ENCODE results near the gene HVCN1.

HVCN1 gene

GRCh38 chr12:110698171-110698902, 9.4 kb upstream of the HVCN1 start:
- DNase-seq, result no peak

GRCh38 chr12:110697236-110697635, 8.3 kb upstream of the HVCN1 start:
- no peak for DNase-seq

- no peak for DNase-seq
Measured at GRCh38 chr12:110696283-110696682, 7.4 kb upstream of the HVCN1 start.

GRCh38 chr12:110694330-110694901, 5.5 kb upstream of the HVCN1 start:
- no peak for DNase-seq

GRCh38 chr12:110693731-110694130, 4.8 kb upstream of the HVCN1 start:
- no peak for DNase-seq

- no peak for DNase-seq
Measured at GRCh38 chr12:110690127-110690430, 1.2 kb upstream of the HVCN1 start.

GRCh38 chr12:110689281-110690126, 589 bp upstream of the HVCN1 start:
- peak; percentile 23 for DNase-seq

GRCh38 chr12:110687396-110688169, 1.3 kb downstream of the HVCN1 start:
- DNase-seq, result no peak

- DNase-seq, result no peak
Measured at GRCh38 chr12:110686294-110686903, 2.5 kb downstream of the HVCN1 start.

- DNase-seq, result no peak
Measured at GRCh38 chr12:110684312-110684836, 4.5 kb downstream of the HVCN1 start.

- no peak for DNase-seq
Measured at GRCh38 chr12:110683888-110684287, 5.0 kb downstream of the HVCN1 start.

- DNase-seq, result no peak
Measured at GRCh38 chr12:110680032-110680431, 8.9 kb downstream of the HVCN1 start.

- no peak for DNase-seq
Measured at GRCh38 chr12:110679201-110679600, 9.7 kb downstream of the HVCN1 start.

- no peak for DNase-seq
Measured at GRCh38 chr12:110677982-110678381, 10.9 kb downstream of the HVCN1 start.

- no peak for DNase-seq
Measured at GRCh38 chr12:110677206-110677911, 11.6 kb downstream of the HVCN1 start.

- no peak for DNase-seq
Measured at GRCh38 chr12:110676171-110676570, 12.7 kb downstream of the HVCN1 start.

GRCh38 chr12:110670161-110670701, 18.7 kb downstream of the HVCN1 start:
- no peak for DNase-seq

GRCh38 chr12:110669193-110669502, 19.8 kb downstream of the HVCN1 start:
- no peak for DNase-seq

- no peak for DNase-seq
Measured at GRCh38 chr12:110668480-110669192, 20.3 kb downstream of the HVCN1 start.

- no peak for DNase-seq
Measured at GRCh38 chr12:110667671-110668070, 21.2 kb downstream of the HVCN1 start.

- no peak for DNase-seq
Measured at GRCh38 chr12:110666892-110667291, 22.0 kb downstream of the HVCN1 start.
